ENCODE measurements around the gene SRSF10.
"Not testable (repeated sequence)": the region's sequence is repeated elsewhere in the genome, so short reads cannot be mapped to it uniquely, and the experiment has no call there.

SRSF10 gene

GRCh38 chr1:23979881-23980727 lies at the start of gene SRSF10:
SRSF10 (minus strand) TSS chr1:23980327; CDS start chr1:23980255, 72 bp downstream.
- peak; percentile 95 for DNase-seq

GRCh38 chr1:24027838-24028468 lies 47.8 kb upstream of the SRSF10 start:
- DNase-seq, result no peak

GRCh38 chr1:24022581-24023361 lies 42.6 kb upstream of the SRSF10 start:
- DNase-seq, result no peak

- DNase-seq, result no peak
These were observed 41.5 kb upstream of the SRSF10 start for GRCh38 chr1:24021403-24022266.

- DNase-seq, result no peak
These were observed 40.3 kb upstream of the SRSF10 start for GRCh38 chr1:24020470-24020869.

- no peak for DNase-seq
These were observed 39.9 kb upstream of the SRSF10 start for GRCh38 chr1:24020025-24020424.

- DNase-seq, result no peak
These were observed 38.8 kb upstream of the SRSF10 start for GRCh38 chr1:24018611-24019580.

GRCh38 chr1:24015221-24016210 lies 35.4 kb upstream of the SRSF10 start:
- no peak for DNase-seq

- not testable (repeated sequence) for DNase-seq
These were observed 32.8 kb upstream of the SRSF10 start for GRCh38 chr1:24012878-24013277.

GRCh38 chr1:24010650-24011049 lies 30.5 kb upstream of the SRSF10 start:
- DNase-seq, result no peak

- no peak for DNase-seq
These were observed 29.3 kb upstream of the SRSF10 start for GRCh38 chr1:24009406-24009805.

- not testable (repeated sequence) for DNase-seq
These were observed 28.6 kb upstream of the SRSF10 start for GRCh38 chr1:24008574-24009184.

- DNase-seq, result no peak
These were observed 27.0 kb upstream of the SRSF10 start for GRCh38 chr1:24007079-24007478.

GRCh38 chr1:24005163-24005562 lies 25.0 kb upstream of the SRSF10 start:
- DNase-seq, result no peak

- DNase-seq, result no peak
These were observed 24.0 kb upstream of the SRSF10 start for GRCh38 chr1:24004132-24004531.

GRCh38 chr1:24003331-24003972 lies 23.3 kb upstream of the SRSF10 start:
- no peak for DNase-seq

- no peak for DNase-seq
These were observed 22.6 kb upstream of the SRSF10 start for GRCh38 chr1:24002695-24003094.

- DNase-seq, result no peak
These were observed 19.1 kb upstream of the SRSF10 start for GRCh38 chr1:23999156-23999671.

GRCh38 chr1:23997812-23998211 lies 17.7 kb upstream of the SRSF10 start:
- DNase-seq, result no peak
